Activated T-helper 1 cell treated with anti-CD3 and anti-CD28 coated beads, Interleukin-2, amount 50 U/mL, for 16 hours (primary cell): Measurements from ENCODE around the gene MCCC1.
"Not testable (repeated sequence)": the region's sequence is repeated elsewhere in the genome, so short reads cannot be mapped to it uniquely, and the experiment has no call there.

Experiments
- DNase-seq, 2 donors: peaks; one replicate each; pipeline ENCODE4 v3.0.0-alpha.2; 2020; ENCODE audit warnings: low read depth in 1 of 2, low spot score in 1 of 2

MCCC1 gene

GRCh38 chr3:183099026-183099837 is at the start of gene MCCC1:
TSS of gene MCCC1 (minus strand) at chr3:183099496. CDS start at chr3:183099440, 56 bp downstream.
- DNase-seq: peak; percentile 93 to 96

- no peak for DNase-seq
Observed at GRCh38 chr3:183148056-183148455, 48.8 kb upstream of the MCCC1 start.

- no peak for DNase-seq
Observed at GRCh38 chr3:183144363-183144762, 45.1 kb upstream of the MCCC1 start.

GRCh38 chr3:183142199-183142598 is 42.9 kb upstream of the MCCC1 start:
- no peak for DNase-seq

- DNase-seq: no peak
Observed at GRCh38 chr3:183134844-183135243, 35.5 kb upstream of the MCCC1 start.

GRCh38 chr3:183132409-183132808 is 33.1 kb upstream of the MCCC1 start:
- DNase-seq: no peak

GRCh38 chr3:183131735-183132134 is 32.4 kb upstream of the MCCC1 start:
- DNase-seq: no peak

- no peak for DNase-seq
Observed at GRCh38 chr3:183131186-183131725, 32.0 kb upstream of the MCCC1 start.

- no peak for DNase-seq
Observed at GRCh38 chr3:183129243-183129642, 29.9 kb upstream of the MCCC1 start.

GRCh38 chr3:183128709-183129108 is 29.4 kb upstream of the MCCC1 start:
- no peak for DNase-seq

GRCh38 chr3:183123891-183124290 is 24.6 kb upstream of the MCCC1 start:
- DNase-seq: no peak

- DNase-seq: no peak
Observed at GRCh38 chr3:183122257-183122932, 23.1 kb upstream of the MCCC1 start.

GRCh38 chr3:183120538-183121215 is 21.4 kb upstream of the MCCC1 start:
- DNase-seq: no peak

GRCh38 chr3:183117056-183117455 is 17.8 kb upstream of the MCCC1 start:
- no peak for DNase-seq

GRCh38 chr3:183116025-183116614 is 16.8 kb upstream of the MCCC1 start:
- peak in 1 of 2 donors; percentile 13 for DNase-seq

GRCh38 chr3:183114384-183115178 is 15.3 kb upstream of the MCCC1 start:
- DNase-seq: no peak

GRCh38 chr3:183109847-183110246 is 10.6 kb upstream of the MCCC1 start:
- DNase-seq: not testable (repeated sequence)

GRCh38 chr3:183108470-183108869 is 9.2 kb upstream of the MCCC1 start:
- DNase-seq: no peak

- DNase-seq: no peak
Observed at GRCh38 chr3:183108001-183108449, 8.7 kb upstream of the MCCC1 start.

- DNase-seq: not testable (repeated sequence)
Observed at GRCh38 chr3:183107372-183107771, 8.1 kb upstream of the MCCC1 start.
